Heart right ventricle (tissue), 16 donors: ENCODE data around the gene TBC1D8. TPM values are rescaled to one million over a fixed set of nuclear protein-coding genes. Genes with fewer than 3 reads are reported as not detected.

Experiments
- ATAC-seq, 8 donors: fragments of 200-7000 bp; cut with Tn5 transposase; one replicate each; pipeline ENCODE4 v1.9.1; 2020; ENCODE audit warnings: mild to moderate bottlenecking in 8 of 8, moderate library complexity in 8 of 8, moderate number of reproducible peaks in 1 of 8
- DNase-seq, 2 donors: peaks; one replicate each; pipeline ENCODE4 v3.0.0-alpha.2; 2020
- H3K27ac ChIP-seq, 10 donors: fragments of 200-600 bp; sonication (generic) in 2 of 10; one replicate each; pipeline versions ENCODE4 v1.5.0 to v1.8.0; 2020 to 2022; ENCODE audit warnings: mild to moderate bottlenecking in 3 of 10
- H3K27me3 ChIP-seq, 7 donors: fragments of 200-600 bp; one replicate each; pipeline ENCODE4 v1.8.0; 2021 to 2022; ENCODE audit warnings: mild to moderate bottlenecking in 2 of 7
- H3K36me3 ChIP-seq, 9 donors: fragments of 200-600 bp; sonication (generic) in 1 of 9; one replicate each; pipeline versions ENCODE4 v1.5.0 to v1.8.0; 2020 to 2022; ENCODE audit warnings: mild to moderate bottlenecking in 2 of 9
- H3K4me1 ChIP-seq, 9 donors: fragments of 200-600 bp; sonication (generic) in 1 of 9; one replicate each; pipeline versions ENCODE4 v1.5.0 to v1.8.0; 2020 to 2022; ENCODE audit warnings: mild to moderate bottlenecking in 4 of 9
- H3K4me3 ChIP-seq, 10 donors: fragments of 200-600 bp; sonication (generic) in 2 of 10; one replicate each; pipeline versions ENCODE4 v1.5.0 to v1.8.0; 2020 to 2022; ENCODE audit warnings: mild to moderate bottlenecking in 7 of 10, moderate library complexity in 2 of 10
- H3K9me3 ChIP-seq, 11 donors: fragments of 200-600 bp in 10 of 11; sonication (generic) in 2 of 11; one replicate each; pipeline versions ENCODE4 v1.5.0 to v1.8.0; 2013 to 2022; ENCODE audit warnings: mild to moderate bottlenecking in 2 of 11, control low read depth in 1 of 11, moderate library complexity in 1 of 11
- CTCF ChIP-seq, 9 donors: fragments of 200-600 bp; sonication (generic) in 2 of 9; IDR thresholded peaks; one replicate each; pipeline versions ENCODE4 v1.5.0 to v1.8.0; 2021 to 2022; ENCODE audit warnings: antibody characterized with exemption in 9 of 9, mild to moderate bottlenecking in 5 of 9, moderate library complexity in 1 of 9
- WGBS, 2 donors: extraction: QIAGEN DNeasy Blood & Tissue Kit; methylation state at CpG; one replicate each; pipeline ENCODE4 v1.1.7; 2013; ENCODE audit warnings: inconsistent platforms in 1 of 2; 5-methylcytosine and 5-hydroxymethylcytosine counted together
- intact Hi-C, 10 donors: fragments of 100-400 bp; cut with DNase I; formaldehyde crosslinking; loops; one replicate each; pipeline versions ENCODE4 v1.11.1 to v1.14.2; 2022
- polyA plus RNA-seq, 2 donors: library from polyadenylated mRNA; stranded (reverse); fragments of 200-250 nt; gene quantifications; one replicate each; pipeline ENCODE4 v1.2.3, GENCODE V29; 2013
- total RNA-seq, 10 donors: library from RNA; stranded (reverse); fragmentation: NEBNext Ultra II Directional in 3 of 10; extraction: Animal tissue kit (Norgen Biotek cat#: 25700) in 3 of 10; gene quantifications; one replicate each; pipeline versions ENCODE4 v1.2.1 to v1.2.4, GENCODE V29; 2021 to 2023
- donor health status: Arrhythmogenic right ventricular cardiomyopathy.
- donor health status: ischemic (EF 13 %, LVEDD 7.1; RV severe dilation, severe dysfunction).
- donor health status: healthy with polysubstance abuse.
- donor health status: DM: no; HTN: yes; CAD: no.
- donor health status: DM: no; HTN: no; CAD: no.
- donor health status: ischemic (EF 25% LVEDD 6.9; RV normal size, moderate dysfunction).
- donor health status: ischemic (EF 25% LVEDD 5.7; RV mildly dilated, moderate dysfunction).
- donor health status: healthy.
- donor health status: DM: yes; HTN: yes; CAD: no.
- donor health status: Ischemic cardiomyopathy.
- donor health status: ischemic (EF 35%, LVEDD 5.7; RV mildly dilated, moderate dysfunction).
- donor health status: nonischemic (EF 11% LVEDD 7.7; RV severe dilation, severe dysfunction).
- donor health status: DM: yes; HTN: yes; CAD: no.
- donor health status: PGD.
- donor health status: ischemic (EF 29% LVEDD 5.4; RV normal size, mild dysfunction).
- donor health status: nonischemic (EF 23%, LVEDD 6.1; RV moderate dilation, normal function).

TBC1D8 gene
- total and polyA plus RNA-seq, 12 donors, result 24.0 to 69.5 (median 55.5) TPM

- Histone ChIP-seq H3K4me1 (peaks cover 2 to 41% (median 15%) of the 10 kb centered on the region in 9 donors), H3K36me3 (no peaks in the 10 kb centered on the region), H3K9me3 (no peaks in the 10 kb centered on the region), H3K27ac (no peak overlapping the region), H3K4me3 (no peak overlapping the region), H3K27me3 (no peaks in the 10 kb centered on the region)
- DNase-seq (no peak), ATAC-seq (peak in 1 of 8 donors; percentile 32)
- no peak for TF ChIP-seq CTCF (IDR thresholded peaks at IDR 0.05)
- 76 to 80% methylated on average over 9 of the region's 9 CpGs for WGBS, 2 donors
- intact Hi-C loops, result loop anchor here in 1 of 10 donors (5.0 kb wide), 1 partner anchor 88 kb away; no protein-coding TSS in a partner anchor
Measured at GRCh38 chr2:101135412-101136296, 15.5 kb downstream of the TBC1D8 start.

- intact Hi-C loops, result no loop called here
- H3K4me3 ChIP-seq, result no peak overlapping the region
- DNase-seq (no peak), ATAC-seq (peak in 3 of 8 donors; percentile 16 to 29 (median 18))
- H3K27me3 ChIP-seq, result no peaks in the 10 kb centered on the region
- no peaks in the 10 kb centered on the region for H3K36me3 ChIP-seq
- TF ChIP-seq CTCF (IDR thresholded peaks at IDR 0.05), result no peak
- no peak overlapping the region for H3K27ac ChIP-seq
- WGBS, 2 donors, result 71% methylated on average over 2 of the region's 2 CpGs
- no peaks in the 10 kb centered on the region for H3K9me3 ChIP-seq
- peaks cover 1 to 39% (median 15%) of the 10 kb centered on the region in 9 donors for H3K4me1 ChIP-seq
Measured at GRCh38 chr2:101133492-101134100, 17.6 kb downstream of the TBC1D8 start.

GRCh38 chr2:101132202-101132601 lies 19.0 kb downstream of the TBC1D8 start:
- TF ChIP-seq CTCF (IDR thresholded peaks at IDR 0.05), result no peak
- Histone ChIP-seq H3K27me3 (no peaks in the 10 kb centered on the region), H3K27ac (no peak overlapping the region), H3K9me3 (no peaks in the 10 kb centered on the region), H3K4me1 (peaks cover 9 to 47% (median 15%) of the 10 kb centered on the region in 9 donors), H3K36me3 (no peaks in the 10 kb centered on the region), H3K4me3 (no peak overlapping the region)
- intact Hi-C loops, result no loop called here
- DNase-seq (no peak), ATAC-seq (no peak)
- WGBS, 2 donors, result 53 to 63% methylated on average over 2 of the region's 2 CpGs

- Histone ChIP-seq H3K4me3 (no peak overlapping the region), H3K36me3 (no peaks in the 10 kb centered on the region), H3K27ac (peak overlapping the region in 3 of 10 donors; percentile 3 to 44 (median 39)), H3K9me3 (no peaks in the 10 kb centered on the region), H3K27me3 (no peaks in the 10 kb centered on the region), H3K4me1 (peaks cover 15 to 59% (median 31%) of the 10 kb centered on the region in 9 donors)
- ATAC-seq, result peak in 2 of 8 donors; percentile 28 to 45
- TF ChIP-seq CTCF (IDR thresholded peaks at IDR 0.05), result no peak
- no peak for DNase-seq
- 68 to 81% methylated on average over 13 of the region's 13 CpGs for whole genome bisulfite sequencing, 2 donors
- intact Hi-C loops, result no loop called here
Measured at GRCh38 chr2:101130081-101130480, 21.1 kb downstream of the TBC1D8 start.
